Mammary epithelial cell (primary cell): ENCODE data around the gene IER3.

ENCODE experiments used
- CTCF ChIP-seq, 2 donors: IDR thresholded peaks in 1 of 2; conservative IDR thresholded peaks in 1 of 2; 2 replicates each; pipeline ENCODE4 v1.5.1; 2011 to 2012; ENCODE audit warnings: inconsistent platforms in 2 of 2, low read length in 2 of 2, mild to moderate bottlenecking in 2 of 2, control low read depth in 1 of 2, low read depth in 1 of 2; ENCODE audit not compliant: insufficient read depth in 1 of 2; ENCODE audit errors: extremely low read depth in 1 of 2
- EZH2 ChIP-seq: IDR thresholded peaks from 2 replicates; pipeline ENCODE4 v1.6.1; 2012; ENCODE audit warnings: low read length, inconsistent platforms, borderline replicate concordance

- peak in 1 of 2 donors; percentile 34 for TF ChIP-seq CTCF (conservative IDR thresholded peaks at IDR 0.05 in 1 of 2, IDR thresholded peaks at IDR 0.05 in 1 of 2; ENCODE audit: extremely low read depth in 1 of 2, insufficient read depth in 1 of 2, low read depth in 1 of 2, low read length in 2 of 2)
- TF ChIP-seq EZH2: no peak
Observed at GRCh38 chr6:30721198-30722024, 22.9 kb downstream of the IER3 start.
